Liver (tissue), 9 donors: ENCODE measurements around the gene TGDS. TPM values are rescaled to one million over a fixed set of nuclear protein-coding genes. Genes with fewer than 3 reads are reported as not detected.

Experiments
- DNase-seq: peaks from one replicate; pipeline ENCODE4 v3.0.0-alpha.2; 2017; ENCODE audit warnings: low spot score
- H3K27ac ChIP-seq, 2 donors: one replicate each; pipeline ENCODE4 v1.7.0; 2013; ENCODE audit warnings: inconsistent platforms in 2 of 2, low read length in 2 of 2, control low read depth in 1 of 2, low read depth in 1 of 2, mild to moderate bottlenecking in 1 of 2
- H3K27me3 ChIP-seq, 4 donors: one replicate each; pipeline versions ENCODE4 v1.6.1 to v1.7.0; 2013; ENCODE audit warnings: low read length in 3 of 4, inconsistent platforms in 1 of 4, mild to moderate bottlenecking in 1 of 4, moderate library complexity in 1 of 4; ENCODE audit not compliant: control insufficient read depth in 4 of 4, insufficient read depth in 4 of 4
- H3K36me3 ChIP-seq, 4 donors: one replicate each; pipeline versions ENCODE4 v1.6.1 to v1.7.0; 2013; ENCODE audit warnings: low read length in 3 of 4, mild to moderate bottlenecking in 3 of 4, low read depth in 1 of 4, moderate library complexity in 1 of 4; ENCODE audit not compliant: control insufficient read depth in 4 of 4, insufficient read depth in 3 of 4
- H3K4me1 ChIP-seq, 4 donors: one replicate each; pipeline versions ENCODE4 v1.6.1 to v1.7.0; 2013; ENCODE audit warnings: low read length in 3 of 4, mild to moderate bottlenecking in 3 of 4, moderate library complexity in 1 of 4; ENCODE audit not compliant: control insufficient read depth in 4 of 4, insufficient read depth in 4 of 4
- H3K4me3 ChIP-seq, 3 donors: one replicate each; pipeline versions ENCODE4 v1.6.1 to v1.7.0; 2013; ENCODE audit warnings: low read length in 3 of 3, control low read depth in 1 of 3, low read depth in 1 of 3, mild to moderate bottlenecking in 1 of 3
- H3K9ac ChIP-seq, 2 donors: one replicate each; pipeline ENCODE4 v1.7.0; 2013; ENCODE audit warnings: low read length in 2 of 2, mild to moderate bottlenecking in 2 of 2, moderate library complexity in 2 of 2, control low read depth in 1 of 2, low read depth in 1 of 2
- H3K9me3 ChIP-seq, 4 donors: one replicate each; pipeline versions ENCODE4 v1.6.1 to v1.7.0; 2013; ENCODE audit warnings: low read length in 3 of 4; ENCODE audit not compliant: control insufficient read depth in 4 of 4
- EGR1 ChIP-seq, 2 donors: IDR thresholded peaks; 2 replicates each; pipeline ENCODE4 v1.6.1; 2016 to 2018; ENCODE audit warnings: antibody characterized with exemption in 2 of 2, low read depth in 2 of 2
- FOXA1 ChIP-seq: IDR thresholded peaks from 2 replicates; pipeline ENCODE4 v1.6.1; 2016; ENCODE audit warnings: antibody characterized with exemption
- FOXA2 ChIP-seq: IDR thresholded peaks from 2 replicates; pipeline ENCODE4 v1.6.1; 2016; ENCODE audit warnings: antibody characterized with exemption
- GABPA ChIP-seq, 2 donors: IDR thresholded peaks in 1 of 2; conservative IDR thresholded peaks in 1 of 2; 2 replicates each; pipeline ENCODE4 v1.6.1; 2016; ENCODE audit warnings: antibody characterized with exemption in 2 of 2, mild to moderate bottlenecking in 1 of 2, moderate library complexity in 1 of 2
- HNF4A ChIP-seq, 2 donors: conservative IDR thresholded peaks; 2 replicates each; pipeline ENCODE4 v1.6.1; 2016; ENCODE audit warnings: antibody characterized with exemption in 2 of 2, mild to moderate bottlenecking in 2 of 2
- HNF4G ChIP-seq: IDR thresholded peaks from 2 replicates; pipeline ENCODE4 v1.6.1; 2016; ENCODE audit warnings: antibody characterized with exemption
- JUND ChIP-seq, 2 donors: IDR thresholded peaks; 2 replicates each; pipeline ENCODE4 v1.6.1; 2016; ENCODE audit warnings: antibody characterized with exemption in 2 of 2
- RAD21 ChIP-seq, 2 donors: IDR thresholded peaks; 2 replicates each; pipeline ENCODE4 v1.6.1; 2016; ENCODE audit warnings: antibody characterized with exemption in 2 of 2, mild to moderate bottlenecking in 2 of 2
- RXRA ChIP-seq, 2 donors: IDR thresholded peaks; 2 replicates each; pipeline ENCODE4 v1.6.1; 2017 to 2018; ENCODE audit warnings: antibody characterized with exemption in 2 of 2, mild to moderate bottlenecking in 1 of 2
- SP1 ChIP-seq: IDR thresholded peaks from 2 replicates; pipeline ENCODE4 v1.6.1; 2018; ENCODE audit warnings: antibody characterized with exemption, mild to moderate bottlenecking
- TAF1 ChIP-seq: conservative IDR thresholded peaks from 2 replicates; pipeline ENCODE4 v1.6.1; 2016; ENCODE audit warnings: antibody characterized with exemption, mild to moderate bottlenecking
- YY1 ChIP-seq: IDR thresholded peaks from 2 replicates; pipeline ENCODE4 v1.6.1; 2016; ENCODE audit warnings: antibody characterized with exemption, mild to moderate bottlenecking
- WGBS: extraction: QIAGEN DNeasy Blood & Tissue Kit; methylation state at CpG from one replicate; pipeline ENCODE4 v1.1.7; 2013; 5-methylcytosine and 5-hydroxymethylcytosine counted together
- polyA plus RNA-seq, 2 donors: library from polyadenylated mRNA; stranded (reverse) in 1 of 2; unstranded in 1 of 2; fragments of 200-250 nt in 1 of 2; fragments of >200 nt in 1 of 2; fragmentation: Nextera tagmentation in 1 of 2; extraction: Ambion mirVana in 1 of 2; gene quantifications; one replicate each; pipeline versions ENCODE4 v1.2.1 to v1.2.3, GENCODE V29; 2013 to 2015
- total RNA-seq, 2 donors: library from RNA; depleted of rRNA; stranded (reverse); fragments of >200 nt; gene quantifications; one replicate each; pipeline ENCODE4 v1.2.3, GENCODE V29; 2014
- TF ChIP-seq, protein P1 (sequence below): IDR thresholded peaks from 2 replicates; pipeline ENCODE4 v1.6.1; 2016; ENCODE audit warnings: antibody characterized with exemption, mild to moderate bottlenecking
- TF ChIP-seq, protein P2 (sequence below): IDR thresholded peaks from 2 replicates; pipeline ENCODE4 v1.6.1; 2016; ENCODE audit warnings: antibody characterized with exemption
- TF ChIP-seq, protein P3 (sequence below): IDR thresholded peaks from 2 replicates; pipeline ENCODE4 v1.6.1; 2016; ENCODE audit warnings: antibody characterized with exemption
- TF ChIP-seq, protein P4 (sequence below): IDR thresholded peaks from 2 replicates; pipeline ENCODE4 v1.6.1; 2016; ENCODE audit warnings: antibody characterized with exemption
- TF ChIP-seq, protein P5 (sequence below): fragments of 150-350 bp; IDR thresholded peaks from 2 replicates; pipeline ENCODE4 v1.5.1; 2017; ENCODE audit warnings: improper control_type of control experiment, low read depth, low read length; ENCODE audit not compliant: missing input control
- donor health status: healthy.
- donor health status: healthy.
- donor health status: healthy.
- donor health status: healthy.
- donor health status: healthy.

The TGDS gene
- total and polyA plus RNA-seq, 4 donors = 5.7 to 11.4 (median 9.5) TPM

GRCh38 chr13:94641409-94641941, 45.5 kb upstream of the TGDS start:
- H3K4me3 ChIP-seq = no peak overlapping the region
- H3K4me1 ChIP-seq = no peaks in the 10 kb centered on the region
- H3K9me3 ChIP-seq = no peaks in the 10 kb centered on the region
- no peak overlapping the region for H3K27ac ChIP-seq
- TF ChIP-seq JUND (IDR thresholded peaks at IDR 0.05) (no peak), HNF4G (no peak), HNF4A (conservative IDR thresholded peaks at IDR 0.05) (no peak), EGR1 (IDR thresholded peaks at IDR 0.05; ENCODE audit: low read depth in 2 of 2) (no peak), SP1 (no peak), RAD21 (IDR thresholded peaks at IDR 0.05) (no peak), GABPA (IDR thresholded peaks at IDR 0.05 in 1 of 2, conservative IDR thresholded peaks at IDR 0.05 in 1 of 2) (no peak), RXRA (IDR thresholded peaks at IDR 0.05) (no peak), FOXA1 (no peak)
- TF ChIP-seq, protein P1, sequence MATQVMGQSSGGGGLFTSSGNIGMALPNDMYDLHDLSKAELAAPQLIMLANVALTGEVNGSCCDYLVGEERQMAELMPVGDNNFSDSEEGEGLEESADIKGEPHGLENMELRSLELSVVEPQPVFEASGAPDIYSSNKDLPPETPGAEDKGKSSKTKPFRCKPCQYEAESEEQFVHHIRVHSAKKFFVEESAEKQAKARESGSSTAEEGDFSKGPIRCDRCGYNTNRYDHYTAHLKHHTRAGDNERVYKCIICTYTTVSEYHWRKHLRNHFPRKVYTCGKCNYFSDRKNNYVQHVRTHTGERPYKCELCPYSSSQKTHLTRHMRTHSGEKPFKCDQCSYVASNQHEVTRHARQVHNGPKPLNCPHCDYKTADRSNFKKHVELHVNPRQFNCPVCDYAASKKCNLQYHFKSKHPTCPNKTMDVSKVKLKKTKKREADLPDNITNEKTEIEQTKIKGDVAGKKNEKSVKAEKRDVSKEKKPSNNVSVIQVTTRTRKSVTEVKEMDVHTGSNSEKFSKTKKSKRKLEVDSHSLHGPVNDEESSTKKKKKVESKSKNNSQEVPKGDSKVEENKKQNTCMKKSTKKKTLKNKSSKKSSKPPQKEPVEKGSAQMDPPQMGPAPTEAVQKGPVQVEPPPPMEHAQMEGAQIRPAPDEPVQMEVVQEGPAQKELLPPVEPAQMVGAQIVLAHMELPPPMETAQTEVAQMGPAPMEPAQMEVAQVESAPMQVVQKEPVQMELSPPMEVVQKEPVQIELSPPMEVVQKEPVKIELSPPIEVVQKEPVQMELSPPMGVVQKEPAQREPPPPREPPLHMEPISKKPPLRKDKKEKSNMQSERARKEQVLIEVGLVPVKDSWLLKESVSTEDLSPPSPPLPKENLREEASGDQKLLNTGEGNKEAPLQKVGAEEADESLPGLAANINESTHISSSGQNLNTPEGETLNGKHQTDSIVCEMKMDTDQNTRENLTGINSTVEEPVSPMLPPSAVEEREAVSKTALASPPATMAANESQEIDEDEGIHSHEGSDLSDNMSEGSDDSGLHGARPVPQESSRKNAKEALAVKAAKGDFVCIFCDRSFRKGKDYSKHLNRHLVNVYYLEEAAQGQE = no peak
- TF ChIP-seq, protein P2, sequence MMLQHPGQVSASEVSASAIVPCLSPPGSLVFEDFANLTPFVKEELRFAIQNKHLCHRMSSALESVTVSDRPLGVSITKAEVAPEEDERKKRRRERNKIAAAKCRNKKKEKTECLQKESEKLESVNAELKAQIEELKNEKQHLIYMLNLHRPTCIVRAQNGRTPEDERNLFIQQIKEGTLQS = no peak
- TF ChIP-seq, protein P3, sequence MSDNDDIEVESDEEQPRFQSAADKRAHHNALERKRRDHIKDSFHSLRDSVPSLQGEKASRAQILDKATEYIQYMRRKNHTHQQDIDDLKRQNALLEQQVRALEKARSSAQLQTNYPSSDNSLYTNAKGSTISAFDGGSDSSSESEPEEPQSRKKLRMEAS = no peak
- WGBS = 71% methylated on average over 3 of the region's 3 CpGs
- H3K9ac ChIP-seq = no peak overlapping the region
- DNase-seq = no peak
- H3K27me3 ChIP-seq = no peaks in the 10 kb centered on the region
- no peaks in the 10 kb centered on the region for H3K36me3 ChIP-seq

- H3K27ac ChIP-seq = no peak overlapping the region
- H3K9ac ChIP-seq = no peak overlapping the region
- no peak for DNase-seq
- H3K36me3 ChIP-seq = no peaks in the 10 kb centered on the region
- no peaks in the 10 kb centered on the region for H3K27me3 ChIP-seq
- 72% methylated on average over 2 of the region's 2 CpGs for WGBS
- H3K4me1 ChIP-seq = no peaks in the 10 kb centered on the region
- no peaks in the 10 kb centered on the region for H3K9me3 ChIP-seq
- no peak overlapping the region for H3K4me3 ChIP-seq
- no peak for TF ChIP-seq HNF4A (conservative IDR thresholded peaks at IDR 0.05)
- no peak for TF ChIP-seq FOXA1
- no peak for TF ChIP-seq EGR1 (IDR thresholded peaks at IDR 0.05; ENCODE audit: low read depth in 2 of 2)
- no peak for TF ChIP-seq GABPA (IDR thresholded peaks at IDR 0.05 in 1 of 2, conservative IDR thresholded peaks at IDR 0.05 in 1 of 2)
- no peak for TF ChIP-seq SP1
- no peak for TF ChIP-seq YY1
- no peak for TF ChIP-seq TAF1
- TF ChIP-seq HNF4G = no peak
- TF ChIP-seq, protein P1 = no peak
- no peak for TF ChIP-seq FOXA2
- TF ChIP-seq RXRA (IDR thresholded peaks at IDR 0.05) = no peak
- TF ChIP-seq, protein P4, sequence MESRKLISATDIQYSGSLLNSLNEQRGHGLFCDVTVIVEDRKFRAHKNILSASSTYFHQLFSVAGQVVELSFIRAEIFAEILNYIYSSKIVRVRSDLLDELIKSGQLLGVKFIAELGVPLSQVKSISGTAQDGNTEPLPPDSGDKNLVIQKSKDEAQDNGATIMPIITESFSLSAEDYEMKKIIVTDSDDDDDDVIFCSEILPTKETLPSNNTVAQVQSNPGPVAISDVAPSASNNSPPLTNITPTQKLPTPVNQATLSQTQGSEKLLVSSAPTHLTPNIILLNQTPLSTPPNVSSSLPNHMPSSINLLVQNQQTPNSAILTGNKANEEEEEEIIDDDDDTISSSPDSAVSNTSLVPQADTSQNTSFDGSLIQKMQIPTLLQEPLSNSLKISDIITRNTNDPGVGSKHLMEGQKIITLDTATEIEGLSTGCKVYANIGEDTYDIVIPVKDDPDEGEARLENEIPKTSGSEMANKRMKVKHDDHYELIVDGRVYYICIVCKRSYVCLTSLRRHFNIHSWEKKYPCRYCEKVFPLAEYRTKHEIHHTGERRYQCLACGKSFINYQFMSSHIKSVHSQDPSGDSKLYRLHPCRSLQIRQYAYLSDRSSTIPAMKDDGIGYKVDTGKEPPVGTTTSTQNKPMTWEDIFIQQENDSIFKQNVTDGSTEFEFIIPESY = no peak
- TF ChIP-seq, protein P5, sequence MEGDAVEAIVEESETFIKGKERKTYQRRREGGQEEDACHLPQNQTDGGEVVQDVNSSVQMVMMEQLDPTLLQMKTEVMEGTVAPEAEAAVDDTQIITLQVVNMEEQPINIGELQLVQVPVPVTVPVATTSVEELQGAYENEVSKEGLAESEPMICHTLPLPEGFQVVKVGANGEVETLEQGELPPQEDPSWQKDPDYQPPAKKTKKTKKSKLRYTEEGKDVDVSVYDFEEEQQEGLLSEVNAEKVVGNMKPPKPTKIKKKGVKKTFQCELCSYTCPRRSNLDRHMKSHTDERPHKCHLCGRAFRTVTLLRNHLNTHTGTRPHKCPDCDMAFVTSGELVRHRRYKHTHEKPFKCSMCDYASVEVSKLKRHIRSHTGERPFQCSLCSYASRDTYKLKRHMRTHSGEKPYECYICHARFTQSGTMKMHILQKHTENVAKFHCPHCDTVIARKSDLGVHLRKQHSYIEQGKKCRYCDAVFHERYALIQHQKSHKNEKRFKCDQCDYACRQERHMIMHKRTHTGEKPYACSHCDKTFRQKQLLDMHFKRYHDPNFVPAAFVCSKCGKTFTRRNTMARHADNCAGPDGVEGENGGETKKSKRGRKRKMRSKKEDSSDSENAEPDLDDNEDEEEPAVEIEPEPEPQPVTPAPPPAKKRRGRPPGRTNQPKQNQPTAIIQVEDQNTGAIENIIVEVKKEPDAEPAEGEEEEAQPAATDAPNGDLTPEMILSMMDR = no peak
- TF ChIP-seq, protein P3 = no peak
- TF ChIP-seq JUND (IDR thresholded peaks at IDR 0.05) = no peak
Measured at GRCh38 chr13:94640721-94641120, 44.8 kb upstream of the TGDS start.
